ENCODE measurements around the gene EBI3.
"Not testable (repeated sequence)": the region's sequence is repeated elsewhere in the genome, so short reads cannot be mapped to it uniquely, and the experiment has no call there.

- TF ChIP-seq TAF1 (IDR thresholded peaks at IDR 0.05; ENCODE audit: borderline replicate concordance, low read depth, low read length); POLR2A (IDR thresholded peaks at IDR 0.05; ENCODE audit: low read depth, low read length); POLR2AphosphoS5 (IDR thresholded peaks at IDR 0.05; ENCODE audit: low read depth, low read length): not testable (repeated sequence)
Measured at GRCh38 chr19:4192537-4192936, 36.8 kb upstream of the EBI3 start.

Data from GM12892 (cell line).